ENCODE data around the gene SLMAP. TPM values are rescaled to one million over a fixed set of nuclear protein-coding genes. Genes with fewer than 3 reads are reported as not detected.

Gene SLMAP
- total and polyA plus RNA-seq, 2 donors (not counting 1 experiment from before 2014, with no cell fraction given): 9.7 to 67.2 TPM

DNA sequence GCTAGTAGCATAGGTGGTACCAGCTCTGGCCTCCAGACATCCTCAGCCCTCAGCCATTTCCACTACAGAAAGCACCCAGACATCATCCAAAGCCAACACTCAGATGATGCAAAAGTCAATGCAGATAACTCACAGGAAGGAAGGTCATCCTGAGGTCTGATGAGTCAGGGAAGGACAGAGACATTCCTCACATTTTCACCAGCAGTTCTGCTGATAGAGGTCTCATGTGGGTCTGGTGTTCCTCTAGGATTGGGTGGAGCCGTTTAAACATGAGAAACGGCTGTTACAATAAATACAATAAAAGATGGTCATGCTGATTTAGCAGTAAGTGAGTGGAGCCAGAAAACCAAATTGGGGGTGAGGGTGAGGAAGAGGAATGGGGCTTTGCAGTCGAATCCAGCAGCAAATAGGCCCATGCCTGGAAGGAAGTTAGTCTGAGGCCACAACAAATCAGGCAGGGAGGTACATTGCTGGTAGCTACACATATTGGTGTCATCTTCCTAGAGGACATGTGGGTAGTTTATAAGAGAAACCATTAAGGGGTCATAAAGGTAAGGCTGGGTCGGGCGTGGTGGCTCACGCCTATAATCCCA lies 218.8 kb downstream of the SLMAP start:
- WGBS (ENCODE audit: insufficient coverage): 98% methylated on average over 6 of the region's 6 CpGs
- Mint-ChIP-seq H3K27ac (no peak overlapping the region), H3K4me3 (no peak overlapping the region), H3K4me1 (no peaks in the 10 kb centered on the region), H3K9me3 (ENCODE audit: insufficient read depth) (no peaks in the 10 kb centered on the region), H3K27me3 (no peaks in the 10 kb centered on the region)
- Histone ChIP-seq H3K36me3 (replicated peaks in 1 of 2; ENCODE audit: control extremely low read depth in 1 of 2, control insufficient read depth in 1 of 2, extremely low read depth in 1 of 2, insufficient read depth in 2 of 2, low read length in 1 of 2) (no peaks in the 10 kb centered on the region), H3K79me2 (ENCODE audit: control insufficient read depth, insufficient read depth, low read length) (no peaks in the 10 kb centered on the region), H3K27ac (ENCODE audit: low read length in 2 of 2) (no peak overlapping the region), H4K20me1 (ENCODE audit: control insufficient read depth, insufficient read depth, low read length, poor library complexity, severe bottlenecking) (no peaks in the 10 kb centered on the region), H3K9me3 (ENCODE audit: control extremely low read depth in 1 of 3, control insufficient read depth in 2 of 3, insufficient read depth in 1 of 3, low read length in 2 of 3) (no peaks in the 10 kb centered on the region), H3K9ac (ENCODE audit: low read length) (no peak overlapping the region), H3K4me3 (ENCODE audit: control extremely low read depth in 1 of 5, extremely low read depth in 1 of 5, insufficient read depth in 1 of 5, low read depth in 2 of 5, low read length in 4 of 5) (no peak overlapping the region), H3K4me1 (ENCODE audit: control insufficient read depth in 2 of 2, insufficient read depth in 2 of 2, low read length in 2 of 2) (no peaks in the 10 kb centered on the region), H2AFZ (ENCODE audit: insufficient read depth, low read depth, low read length, poor library complexity, severe bottlenecking) (no peak overlapping the region), H3K27me3 (replicated peaks in 1 of 4; ENCODE audit: control extremely low read depth in 1 of 4, control insufficient read depth in 3 of 4, insufficient read depth in 4 of 4, low read length in 3 of 4) (no peaks in the 10 kb centered on the region), H3K4me2 (replicated peaks; ENCODE audit: low read depth, low read length, poor library complexity, severe bottlenecking) (no peak overlapping the region)
- TF ChIP-seq, protein P1, sequence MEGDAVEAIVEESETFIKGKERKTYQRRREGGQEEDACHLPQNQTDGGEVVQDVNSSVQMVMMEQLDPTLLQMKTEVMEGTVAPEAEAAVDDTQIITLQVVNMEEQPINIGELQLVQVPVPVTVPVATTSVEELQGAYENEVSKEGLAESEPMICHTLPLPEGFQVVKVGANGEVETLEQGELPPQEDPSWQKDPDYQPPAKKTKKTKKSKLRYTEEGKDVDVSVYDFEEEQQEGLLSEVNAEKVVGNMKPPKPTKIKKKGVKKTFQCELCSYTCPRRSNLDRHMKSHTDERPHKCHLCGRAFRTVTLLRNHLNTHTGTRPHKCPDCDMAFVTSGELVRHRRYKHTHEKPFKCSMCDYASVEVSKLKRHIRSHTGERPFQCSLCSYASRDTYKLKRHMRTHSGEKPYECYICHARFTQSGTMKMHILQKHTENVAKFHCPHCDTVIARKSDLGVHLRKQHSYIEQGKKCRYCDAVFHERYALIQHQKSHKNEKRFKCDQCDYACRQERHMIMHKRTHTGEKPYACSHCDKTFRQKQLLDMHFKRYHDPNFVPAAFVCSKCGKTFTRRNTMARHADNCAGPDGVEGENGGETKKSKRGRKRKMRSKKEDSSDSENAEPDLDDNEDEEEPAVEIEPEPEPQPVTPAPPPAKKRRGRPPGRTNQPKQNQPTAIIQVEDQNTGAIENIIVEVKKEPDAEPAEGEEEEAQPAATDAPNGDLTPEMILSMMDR (IDR thresholded peaks at IDR 0.05): no peak
- TF ChIP-seq EZH2 (IDR thresholded peaks at IDR 0.05; ENCODE audit: borderline replicate concordance, insufficient read depth, low read depth, low read length, poor library complexity, severe bottlenecking): no peak
- DNase-seq (no peak), ATAC-seq (ENCODE audit: low read depth) (no peak)
- intact Hi-C loops (cut with micrococcal nuclease): no loop called here
- ChIA-PET CTCF (no interaction called here), POLR2A (no interaction called here)

DNA sequence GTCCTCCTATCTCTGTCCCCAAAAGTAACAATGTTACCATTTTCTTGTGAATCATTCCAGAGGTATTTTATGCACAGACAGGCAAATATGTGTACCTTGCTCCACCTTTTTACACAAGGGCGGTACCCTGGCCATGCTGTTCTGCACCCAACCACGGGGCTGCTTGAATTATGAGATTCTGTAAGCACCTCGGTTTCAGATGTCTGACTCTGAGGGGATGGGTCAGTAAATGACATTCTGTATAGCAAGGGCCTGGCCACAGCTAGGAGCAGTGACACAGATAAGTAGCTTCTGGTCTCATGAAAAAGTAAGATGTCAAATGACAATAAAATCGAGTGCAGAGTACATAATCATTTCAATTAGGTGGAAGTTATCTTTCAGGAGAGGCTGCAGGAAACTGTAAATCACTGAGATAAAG lies 221.7 kb downstream of the SLMAP start:
- Histone ChIP-seq H2AFZ (ENCODE audit: insufficient read depth, low read depth, low read length, poor library complexity, severe bottlenecking) (no peak overlapping the region), H3K4me1 (ENCODE audit: control insufficient read depth in 2 of 2, insufficient read depth in 2 of 2, low read length in 2 of 2) (peaks cover 10 to 12% of the 10 kb centered on the region in 2 donors), H3K79me2 (ENCODE audit: control insufficient read depth, insufficient read depth, low read length) (no peaks in the 10 kb centered on the region), H3K9me3 (ENCODE audit: control extremely low read depth in 1 of 3, control insufficient read depth in 2 of 3, insufficient read depth in 1 of 3, low read length in 2 of 3) (no peaks in the 10 kb centered on the region), H3K4me3 (ENCODE audit: control extremely low read depth in 1 of 5, extremely low read depth in 1 of 5, insufficient read depth in 1 of 5, low read depth in 2 of 5, low read length in 4 of 5) (no peak overlapping the region), H3K27me3 (replicated peaks in 1 of 4; ENCODE audit: control extremely low read depth in 1 of 4, control insufficient read depth in 3 of 4, insufficient read depth in 4 of 4, low read length in 3 of 4) (peaks cover 0 to 4% (median 0%) of the 10 kb centered on the region in 4 experiments), H3K36me3 (replicated peaks in 1 of 2; ENCODE audit: control extremely low read depth in 1 of 2, control insufficient read depth in 1 of 2, extremely low read depth in 1 of 2, insufficient read depth in 2 of 2, low read length in 1 of 2) (no peaks in the 10 kb centered on the region), H3K4me2 (replicated peaks; ENCODE audit: low read depth, low read length, poor library complexity, severe bottlenecking) (no peak overlapping the region), H4K20me1 (ENCODE audit: control insufficient read depth, insufficient read depth, low read length, poor library complexity, severe bottlenecking) (no peaks in the 10 kb centered on the region), H3K9ac (ENCODE audit: low read length) (no peak overlapping the region), H3K27ac (ENCODE audit: low read length in 2 of 2) (no peak overlapping the region)
- TF ChIP-seq, protein P1 (IDR thresholded peaks at IDR 0.05): no peak
- no peak for TF ChIP-seq EZH2 (IDR thresholded peaks at IDR 0.05; ENCODE audit: borderline replicate concordance, insufficient read depth, low read depth, low read length, poor library complexity, severe bottlenecking)
- 57% methylated on average over 2 of the region's 4 CpGs for WGBS (ENCODE audit: insufficient coverage)
- ChIA-PET CTCF (no interaction called here), POLR2A (no interaction called here)
- Mint-ChIP-seq H3K4me1 (peaks cover 15% of the 10 kb centered on the region), H3K27ac (no peak overlapping the region), H3K9me3 (ENCODE audit: insufficient read depth) (no peaks in the 10 kb centered on the region), H3K4me3 (no peak overlapping the region), H3K27me3 (peaks cover 3% of the 10 kb centered on the region)
- no peak for ATAC-seq (ENCODE audit: low read depth)
- intact Hi-C loops (cut with micrococcal nuclease): no loop called here
- no peak for DNase-seq

Measured in B cell (primary cell).